IPS-18a (cell line): ENCODE measurements around the gene LAPTM5.

Experiments
- H3K27ac ChIP-seq: one replicate; pipeline ENCODE4 v1.5.1; 2013; ENCODE audit warnings: low read length
- H3K27me3 ChIP-seq: one replicate; pipeline ENCODE4 v1.6.1; 2013; ENCODE audit warnings: mild to moderate bottlenecking, low read length; ENCODE audit not compliant: control insufficient read depth, insufficient read depth
- H3K36me3 ChIP-seq: one replicate; pipeline ENCODE4 v1.6.1; 2013; ENCODE audit warnings: low read depth, low read length; ENCODE audit not compliant: control insufficient read depth
- H3K4me1 ChIP-seq: one replicate; pipeline ENCODE4 v1.6.1; 2013; ENCODE audit warnings: low read depth, low read length; ENCODE audit not compliant: control insufficient read depth
- H3K4me3 ChIP-seq: one replicate; pipeline ENCODE4 v1.5.1; 2013; ENCODE audit warnings: low read length
- H3K9ac ChIP-seq: one replicate; pipeline ENCODE4 v1.6.1; 2013; ENCODE audit warnings: mild to moderate bottlenecking, low read length, moderate library complexity
- H3K9me3 ChIP-seq: one replicate; pipeline ENCODE4 v1.6.1; 2013; ENCODE audit warnings: low read depth, low read length; ENCODE audit not compliant: control insufficient read depth

The LAPTM5 gene

GRCh38 chr1:30758785-30759380, 1.3 kb upstream of the LAPTM5 start:
- Histone ChIP-seq H3K4me1 (peaks cover 6% of the 10 kb centered on the region), H3K9ac (no peak overlapping the region), H3K27ac (no peak overlapping the region), H3K4me3 (no peak overlapping the region), H3K27me3 (no peaks in the 10 kb centered on the region), H3K9me3 (no peaks in the 10 kb centered on the region), H3K36me3 (no peaks in the 10 kb centered on the region)

DNA sequence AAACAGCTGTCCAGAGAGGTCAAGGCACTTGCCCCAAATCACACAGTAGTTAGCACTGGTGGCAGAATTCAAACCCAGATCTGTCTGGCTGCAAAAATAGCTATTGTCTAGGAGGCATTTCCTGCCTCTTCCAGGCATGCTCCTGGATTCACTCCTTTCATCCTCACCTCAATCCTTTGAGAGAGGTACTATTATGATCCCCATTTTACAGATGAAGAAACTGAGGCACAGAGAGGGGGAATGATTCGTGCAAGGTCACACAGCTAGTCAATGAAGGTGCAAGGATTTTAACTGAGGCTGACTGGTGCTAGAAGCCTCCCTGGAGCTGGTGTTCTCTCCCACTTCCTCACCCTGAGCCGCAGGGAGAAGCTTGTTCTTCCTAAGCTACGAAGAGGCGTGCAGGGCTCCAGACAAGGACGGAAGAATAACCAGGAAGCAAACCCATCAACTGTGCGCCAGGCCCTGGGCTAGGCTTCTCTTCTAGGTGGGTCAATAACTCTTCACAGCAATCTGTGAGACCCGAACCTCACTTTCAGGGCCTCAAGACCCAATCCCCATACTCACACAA, 631 bp upstream of the LAPTM5 start:
- no peaks in the 10 kb centered on the region for H3K27me3 ChIP-seq
- peaks cover 6% of the 10 kb centered on the region for H3K4me1 ChIP-seq
- H3K27ac ChIP-seq = no peak overlapping the region
- H3K36me3 ChIP-seq = no peaks in the 10 kb centered on the region
- no peaks in the 10 kb centered on the region for H3K9me3 ChIP-seq
- H3K9ac ChIP-seq = no peak overlapping the region
- H3K4me3 ChIP-seq = no peak overlapping the region

- no peak overlapping the region for H3K9ac ChIP-seq
- H3K4me3 ChIP-seq = no peak overlapping the region
- H3K27ac ChIP-seq = no peak overlapping the region
Measured at GRCh38 chr1:30756545-30757351, 826 bp downstream of the LAPTM5 start.

GRCh38 chr1:30756206-30756544, 1.4 kb downstream of the LAPTM5 start:
- Histone ChIP-seq H3K36me3 (no peaks in the 10 kb centered on the region), H3K27me3 (no peaks in the 10 kb centered on the region), H3K9ac (no peak overlapping the region), H3K27ac (no peak overlapping the region), H3K4me3 (no peak overlapping the region), H3K9me3 (no peaks in the 10 kb centered on the region), H3K4me1 (peaks cover 6% of the 10 kb centered on the region)

More at GRCh38 chr1:30756545-30757351, 826 bp downstream of the LAPTM5 start:
- no peaks in the 10 kb centered on the region for H3K36me3 ChIP-seq
- no peaks in the 10 kb centered on the region for H3K27me3 ChIP-seq
- no peaks in the 10 kb centered on the region for H3K9me3 ChIP-seq
- H3K4me1 ChIP-seq = peaks cover 6% of the 10 kb centered on the region

DNA sequence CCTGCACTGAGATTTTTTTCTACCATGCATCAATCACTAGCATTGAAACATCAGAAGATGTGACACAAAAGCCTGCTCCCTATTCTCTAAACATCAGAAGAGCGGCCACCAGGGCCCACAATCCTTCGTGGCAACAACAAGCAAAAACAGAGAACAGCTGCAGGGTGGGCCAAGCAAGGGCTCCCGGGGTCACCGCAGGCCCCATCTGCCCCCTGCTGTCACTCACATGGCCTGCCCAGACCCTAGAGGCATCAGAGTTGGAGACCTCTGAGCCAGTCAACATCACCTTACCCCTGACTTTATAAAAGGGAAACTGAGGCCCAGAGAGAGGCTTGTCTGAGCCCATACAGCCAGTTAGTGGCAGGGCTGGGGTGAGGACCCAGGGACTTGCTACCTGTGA, 1.8 kb downstream of the LAPTM5 start:
- Histone ChIP-seq H3K4me1 (peaks cover 6% of the 10 kb centered on the region), H3K4me3 (no peak overlapping the region), H3K27me3 (no peaks in the 10 kb centered on the region), H3K9ac (no peak overlapping the region), H3K27ac (no peak overlapping the region), H3K9me3 (no peaks in the 10 kb centered on the region), H3K36me3 (no peaks in the 10 kb centered on the region)

DNA sequence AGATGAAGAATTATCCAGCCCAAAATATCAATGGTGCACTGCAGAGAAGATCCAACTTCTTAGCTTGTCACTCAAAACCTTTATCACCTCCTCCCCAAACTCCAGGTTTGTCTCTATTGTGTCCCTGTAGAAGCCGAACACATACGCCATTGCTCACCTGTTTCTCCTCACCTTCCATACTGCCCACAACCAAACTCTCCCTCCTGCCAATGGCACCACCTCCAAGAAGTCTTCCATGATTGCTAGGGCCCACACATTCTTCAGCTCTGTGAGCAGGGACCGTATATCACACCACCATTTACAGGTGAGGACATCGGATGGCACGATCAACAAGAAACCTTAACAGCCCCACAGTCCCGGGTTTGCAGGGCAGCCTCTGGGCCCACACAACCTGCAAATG, 2.2 kb downstream of the LAPTM5 start:
- H3K27ac ChIP-seq = no peak overlapping the region
- H3K27me3 ChIP-seq = no peaks in the 10 kb centered on the region
- no peaks in the 10 kb centered on the region for H3K9me3 ChIP-seq
- H3K9ac ChIP-seq = no peak overlapping the region
- no peak overlapping the region for H3K4me3 ChIP-seq
- peaks cover 6% of the 10 kb centered on the region for H3K4me1 ChIP-seq
- H3K36me3 ChIP-seq = no peaks in the 10 kb centered on the region

- Histone ChIP-seq H3K27me3 (no peaks in the 10 kb centered on the region), H3K36me3 (no peaks in the 10 kb centered on the region), H3K4me3 (no peak overlapping the region), H3K9me3 (no peaks in the 10 kb centered on the region), H3K4me1 (peaks cover 3% of the 10 kb centered on the region), H3K9ac (no peak overlapping the region), H3K27ac (no peak overlapping the region)
Measured at GRCh38 chr1:30754684-30755171, 2.8 kb downstream of the LAPTM5 start.

DNA sequence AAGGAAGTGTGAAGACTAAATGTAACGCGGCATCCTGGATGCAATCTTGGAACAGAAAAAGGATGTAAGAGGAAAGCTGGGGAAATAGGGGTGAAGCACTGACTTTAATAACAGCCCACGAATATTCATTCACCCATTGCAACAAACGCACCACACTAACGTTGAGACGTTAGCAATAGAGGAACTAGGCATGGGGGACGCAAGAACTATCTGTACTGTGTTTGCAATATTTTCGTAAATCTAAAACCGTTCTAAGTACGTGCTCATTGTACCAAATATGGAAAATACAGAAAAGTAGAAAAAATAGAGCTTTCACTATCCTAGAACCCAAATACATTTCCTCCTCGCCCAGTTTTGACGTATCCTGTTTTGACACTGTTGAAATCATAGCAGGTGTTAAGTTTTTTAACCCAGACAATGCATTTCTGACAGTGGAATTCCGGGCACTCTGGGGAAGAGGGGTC, 3.9 kb downstream of the LAPTM5 start:
- Histone ChIP-seq H3K27ac (no peak overlapping the region), H3K27me3 (no peaks in the 10 kb centered on the region), H3K4me1 (no peaks in the 10 kb centered on the region), H3K4me3 (no peak overlapping the region), H3K9ac (no peak overlapping the region), H3K36me3 (no peaks in the 10 kb centered on the region), H3K9me3 (no peaks in the 10 kb centered on the region)

DNA sequence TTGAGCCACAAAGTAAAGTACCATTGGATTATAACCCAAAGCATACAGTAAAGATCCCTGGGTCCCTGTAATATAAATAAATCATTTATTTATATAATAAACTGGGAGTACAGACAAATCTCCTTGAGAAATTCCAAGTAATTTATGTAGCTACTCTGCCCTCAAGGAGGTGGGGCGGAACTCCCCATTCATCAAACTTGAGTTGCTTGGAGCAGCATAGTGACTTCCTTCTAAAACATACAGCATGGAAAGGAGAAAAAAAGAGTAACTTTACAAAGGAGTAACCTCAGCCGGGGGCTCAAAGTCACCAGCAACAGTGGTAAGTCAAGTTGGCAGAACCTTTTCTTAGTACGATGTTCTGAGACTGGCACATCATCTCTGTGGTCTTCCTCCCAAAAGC, 4.5 kb downstream of the LAPTM5 start:
- H3K4me3 ChIP-seq = no peak overlapping the region
- H3K9ac ChIP-seq = no peak overlapping the region

DNA sequence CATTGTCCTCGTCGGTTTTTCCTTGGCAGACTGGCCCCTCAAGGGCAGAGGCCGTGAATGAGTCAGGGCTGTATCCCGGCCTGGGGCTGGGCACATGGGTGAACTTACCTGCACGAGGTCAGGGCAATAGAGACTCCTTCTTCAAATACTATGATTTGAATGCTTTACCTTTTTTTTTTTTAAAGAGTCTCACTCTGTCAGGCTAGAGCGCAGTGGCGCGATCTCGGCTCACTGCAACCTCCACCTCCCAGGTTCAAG, 5.0 kb downstream of the LAPTM5 start:
- Histone ChIP-seq H3K9me3 (no peaks in the 10 kb centered on the region), H3K27me3 (no peaks in the 10 kb centered on the region), H3K4me1 (no peaks in the 10 kb centered on the region), H3K4me3 (no peak overlapping the region), H3K9ac (no peak overlapping the region), H3K36me3 (no peaks in the 10 kb centered on the region), H3K27ac (no peak overlapping the region)

More for the DNA sequence above, 4.5 kb downstream of the LAPTM5 start:
- no peak overlapping the region for H3K27ac ChIP-seq
- H3K9me3 ChIP-seq = no peaks in the 10 kb centered on the region
- no peaks in the 10 kb centered on the region for H3K36me3 ChIP-seq
- H3K27me3 ChIP-seq = no peaks in the 10 kb centered on the region
- no peaks in the 10 kb centered on the region for H3K4me1 ChIP-seq

DNA sequence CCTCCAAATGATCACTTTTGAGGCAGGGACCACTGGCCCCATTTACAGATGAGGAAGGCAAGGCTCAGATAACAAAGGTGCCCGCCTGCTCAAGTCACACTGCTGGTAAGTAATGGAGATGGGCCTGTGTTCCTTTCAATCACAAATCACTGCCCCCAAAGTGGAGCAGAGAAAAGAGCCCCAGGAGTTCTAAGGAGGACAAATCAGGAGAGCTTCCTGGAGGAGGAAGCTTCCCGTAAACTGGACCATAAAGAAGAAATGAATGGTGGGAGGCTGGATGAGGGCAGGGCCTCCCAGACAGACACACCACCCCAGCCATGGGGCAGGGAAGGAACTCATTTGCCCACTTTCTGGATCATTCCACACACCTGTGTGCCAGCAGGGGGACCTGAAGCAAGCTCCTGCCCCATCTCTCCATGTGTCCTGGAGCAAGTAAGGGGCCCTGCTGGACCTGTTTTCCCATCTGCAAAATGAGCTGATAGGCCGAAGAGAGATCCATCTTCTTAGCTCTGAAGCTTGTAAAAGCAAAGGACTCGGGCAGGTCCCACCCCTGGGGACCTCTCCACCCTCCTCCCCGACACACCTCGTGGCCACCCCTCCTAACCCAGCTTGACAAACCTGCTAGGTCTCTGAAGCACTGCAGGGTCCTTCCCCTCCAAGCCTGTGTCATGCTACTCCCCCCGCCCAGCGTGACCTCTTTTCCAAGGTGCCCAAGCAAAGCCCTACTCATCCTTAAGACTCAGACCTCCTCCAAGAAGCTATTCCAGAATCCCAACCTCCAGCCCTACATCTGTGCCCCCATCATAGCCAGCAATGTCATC, 5.5 kb downstream of the LAPTM5 start:
- Histone ChIP-seq H3K4me1 (no peaks in the 10 kb centered on the region), H3K36me3 (no peaks in the 10 kb centered on the region), H3K9ac (no peak overlapping the region), H3K27ac (no peak overlapping the region), H3K27me3 (no peaks in the 10 kb centered on the region), H3K4me3 (no peak overlapping the region), H3K9me3 (no peaks in the 10 kb centered on the region)
